Measurements from ENCODE around the gene BCAR1.

BCAR1 gene

GRCh38 chr16:75241955-75242354 is 9.5 kb downstream of the BCAR1 start:
- TF ChIP-seq POLR2AphosphoS5 (IDR thresholded peaks at IDR 0.05; ENCODE audit: low read depth, low read length) (no peak), FOXP2 (optimal IDR thresholded peaks at IDR 0.05; ENCODE audit: borderline replicate concordance, extremely low read depth, extremely low read length, insufficient read depth) (no peak), SIN3A (IDR thresholded peaks at IDR 0.05; ENCODE audit: borderline replicate concordance, insufficient read depth, low read length) (no peak), TAF1 (IDR thresholded peaks at IDR 0.05; ENCODE audit: borderline replicate concordance, insufficient read depth, low read length) (no peak), REST (IDR thresholded peaks at IDR 0.05; ENCODE audit: insufficient read depth in 1 of 2, low read depth in 2 of 2, low read length in 2 of 2) (no peak)

DNA sequence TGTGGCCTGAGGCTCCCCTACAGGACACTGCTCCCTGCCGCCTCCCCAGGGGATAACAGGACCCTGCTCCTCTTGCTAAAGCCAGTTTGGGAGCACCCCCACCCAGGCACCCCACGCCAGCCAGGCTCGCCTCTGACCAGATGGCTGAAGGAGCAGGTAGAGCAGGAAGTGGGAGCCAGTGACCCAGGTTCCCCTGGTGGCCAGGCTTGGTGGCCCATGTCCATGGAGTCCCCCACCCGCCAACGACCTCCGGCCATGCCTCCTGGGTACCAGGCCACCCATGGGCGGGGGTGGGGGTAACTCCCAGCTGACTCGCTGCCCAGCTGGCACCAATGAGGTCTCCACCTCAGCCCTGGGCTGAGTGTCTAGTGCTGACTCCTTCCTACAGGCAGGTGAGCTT is 10.0 kb downstream of the BCAR1 start:
- TF ChIP-seq SIN3A (IDR thresholded peaks at IDR 0.05; ENCODE audit: borderline replicate concordance, insufficient read depth, low read length) (no peak), FOXP2 (optimal IDR thresholded peaks at IDR 0.05; ENCODE audit: borderline replicate concordance, extremely low read depth, extremely low read length, insufficient read depth) (no peak), REST (IDR thresholded peaks at IDR 0.05; ENCODE audit: insufficient read depth in 1 of 2, low read depth in 2 of 2, low read length in 2 of 2) (no peak), TAF1 (IDR thresholded peaks at IDR 0.05; ENCODE audit: borderline replicate concordance, insufficient read depth, low read length) (no peak), POLR2AphosphoS5 (IDR thresholded peaks at IDR 0.05; ENCODE audit: low read depth, low read length) (no peak; the same call in 1 of the 2 replicates)

- TF ChIP-seq POLR2AphosphoS5 (IDR thresholded peaks at IDR 0.05; ENCODE audit: low read depth, low read length), result no peak
- TF ChIP-seq FOXP2 (optimal IDR thresholded peaks at IDR 0.05; ENCODE audit: borderline replicate concordance, extremely low read depth, extremely low read length, insufficient read depth), result no peak
- TF ChIP-seq SIN3A (IDR thresholded peaks at IDR 0.05; ENCODE audit: borderline replicate concordance, insufficient read depth, low read length), result no peak
- no peak for TF ChIP-seq TAF1 (IDR thresholded peaks at IDR 0.05; ENCODE audit: borderline replicate concordance, insufficient read depth, low read length)
- no peak for TF ChIP-seq REST (IDR thresholded peaks at IDR 0.05; ENCODE audit: insufficient read depth in 1 of 2, low read depth in 2 of 2, low read length in 2 of 2)
Observed at GRCh38 chr16:75239542-75240122, 11.8 kb downstream of the BCAR1 start.

- TF ChIP-seq FOXP2 (optimal IDR thresholded peaks at IDR 0.05; ENCODE audit: borderline replicate concordance, extremely low read depth, extremely low read length, insufficient read depth) (no peak), SIN3A (IDR thresholded peaks at IDR 0.05; ENCODE audit: borderline replicate concordance, insufficient read depth, low read length) (no peak), POLR2AphosphoS5 (IDR thresholded peaks at IDR 0.05; ENCODE audit: low read depth, low read length) (no peak), TAF1 (IDR thresholded peaks at IDR 0.05; ENCODE audit: borderline replicate concordance, insufficient read depth, low read length) (no peak), REST (IDR thresholded peaks at IDR 0.05; ENCODE audit: insufficient read depth in 1 of 2, low read depth in 2 of 2, low read length in 2 of 2) (no peak)
Observed at GRCh38 chr16:75238853-75239541, 12.4 kb downstream of the BCAR1 start.
